ENCODE data around the gene RNPS1. TPM values are rescaled to one million over a fixed set of nuclear protein-coding genes. Genes with fewer than 3 reads are reported as not detected.

Gene RNPS1
- total and polyA plus RNA-seq, 2 donors (not counting 1 experiment from before 2014, with no cell fraction given): 38.1 to 115 TPM

- H3K4me2 ChIP-seq (ENCODE audit: extremely low read depth, insufficient read depth, low read length): peak overlapping the region; percentile 77
- H2AFZ ChIP-seq (ENCODE audit: low read length): peak overlapping the region; percentile 53
- H4K20me1 ChIP-seq (ENCODE audit: control insufficient read depth, extremely low read depth, insufficient read depth, low read length): no peaks in the 10 kb centered on the region
- no peak for DNase-seq (ENCODE audit: low read depth in 2 of 2)
- no peaks in the 10 kb centered on the region for H3K9me3 ChIP-seq (ENCODE audit: control insufficient read depth, insufficient read depth, low read depth, low read length)
- H3K27me3 ChIP-seq (ENCODE audit: control insufficient read depth, insufficient read depth, low read length): peaks cover 7% of the 10 kb centered on the region
- H3K36me3 ChIP-seq (ENCODE audit: control insufficient read depth, insufficient read depth, low read length): peaks cover 20% of the 10 kb centered on the region
- peak overlapping the region; percentile 94 for H3K9ac ChIP-seq (ENCODE audit: insufficient read depth, low read length)
- peak overlapping the region; percentile 84 for H3K27ac ChIP-seq (ENCODE audit: insufficient read depth, low read length)
- peaks cover 2% of the 10 kb centered on the region for H3K4me1 ChIP-seq (ENCODE audit: control insufficient read depth, extremely low read depth, insufficient read depth, low read length)
- peaks cover 7% of the 10 kb centered on the region for H3K79me2 ChIP-seq (ENCODE audit: control insufficient read depth, insufficient read depth, low read length)
- H3K4me3 ChIP-seq (replicated peaks in 1 of 4; ENCODE audit: control extremely low read depth in 1 of 4, insufficient read depth in 1 of 4, low read depth in 3 of 4, low read length in 4 of 4): peak overlapping the region; percentile 62 to 78 (median 69)
- TF ChIP-seq CTCF (conservative IDR thresholded peaks at IDR 0.05 in 1 of 2, IDR thresholded peaks at IDR 0.05 in 1 of 2; ENCODE audit: low read depth in 1 of 2, low read length in 2 of 2) (no peak), EZH2 (IDR thresholded peaks at IDR 0.05; ENCODE audit: low read length, missing control alignments) (no peak)
These were observed 63.4 kb downstream of the RNPS1 start for GRCh38 chr16:2204416-2205103.

Other genes starting within 250 kb of the RNPS1 start
- gene NPW, start 248.3 kb downstream of the RNPS1 start, total RNA-seq: 0.26 and 0.99 TPM in 2 replicates
- gene NPW, start 248.3 kb downstream of the RNPS1 start, polyA plus RNA-seq: 0.06 and 0.20 TPM in 2 replicates
- gene NHERF2, start 241.2 kb downstream of the RNPS1 start, total RNA-seq: 16.9 and 21.5 TPM in 2 replicates
- gene NHERF2, start 241.2 kb downstream of the RNPS1 start, polyA plus RNA-seq: 30.7 and 38.0 TPM in 2 replicates
- 34.7 and 44.4 TPM in 2 replicates for gene NTHL1, start 220.3 kb downstream of the RNPS1 start, total RNA-seq
- 8.4 and 9.2 TPM in 2 replicates for gene NTHL1, start 220.3 kb downstream of the RNPS1 start, polyA plus RNA-seq
- 35.7 and 46.6 TPM in 2 replicates for gene TSC2, start 220.1 kb downstream of the RNPS1 start, total RNA-seq
- 24.5 and 39.6 TPM in 2 replicates for gene TSC2, start 220.1 kb downstream of the RNPS1 start, polyA plus RNA-seq
- 120 and 199 TPM in 2 replicates for gene PKD1, start 132.2 kb downstream of the RNPS1 start, total RNA-seq
- 15.2 and 16.3 TPM in 2 replicates for gene PKD1, start 132.2 kb downstream of the RNPS1 start, polyA plus RNA-seq
- 0.51 and 2.0 TPM in 2 replicates for gene RAB26, start 119.5 kb downstream of the RNPS1 start, total RNA-seq
- gene RAB26, start 119.5 kb downstream of the RNPS1 start, polyA plus RNA-seq: 0.43 and 1.3 TPM in 2 replicates
- gene TRAF7, start 112.3 kb downstream of the RNPS1 start, total RNA-seq: 52.1 and 60.3 TPM in 2 replicates
- gene TRAF7, start 112.3 kb downstream of the RNPS1 start, polyA plus RNA-seq: 38.7 and 44.4 TPM in 2 replicates
- 0.17 and 0.26 TPM in 2 replicates for gene CASKIN1, start 71.5 kb downstream of the RNPS1 start, total RNA-seq
- gene CASKIN1, start 71.5 kb downstream of the RNPS1 start, polyA plus RNA-seq: 0.01 TPM in 1 of 2 replicates, not detected in the other
- 16.8 and 22.3 TPM in 2 replicates for gene MLST8, start 62.7 kb downstream of the RNPS1 start, total RNA-seq
- gene MLST8, start 62.7 kb downstream of the RNPS1 start, polyA plus RNA-seq: 30.9 and 58.0 TPM in 2 replicates
- 1.3 and 1.5 TPM in 2 replicates for gene BRICD5, start 57.3 kb downstream of the RNPS1 start, total RNA-seq
- 0.23 and 0.33 TPM in 2 replicates for gene BRICD5, start 57.3 kb downstream of the RNPS1 start, polyA plus RNA-seq
- gene PGP, start 53.3 kb downstream of the RNPS1 start, total RNA-seq: 5.6 and 9.6 TPM in 2 replicates
- gene PGP, start 53.3 kb downstream of the RNPS1 start, polyA plus RNA-seq: 4.2 and 6.5 TPM in 2 replicates
- 24.9 and 31.2 TPM in 2 replicates for gene E4F1, start 44.5 kb downstream of the RNPS1 start, total RNA-seq
- gene E4F1, start 44.5 kb downstream of the RNPS1 start, polyA plus RNA-seq: 6.7 and 7.8 TPM in 2 replicates
- 0.77 and 0.99 TPM in 2 replicates for gene DNASE1L2, start 31.7 kb downstream of the RNPS1 start, total RNA-seq
- 0.34 and 0.40 TPM in 2 replicates for gene DNASE1L2, start 31.7 kb downstream of the RNPS1 start, polyA plus RNA-seq
- gene ECI1, start 16.5 kb downstream of the RNPS1 start, total RNA-seq: 35.8 and 40.3 TPM in 2 replicates
- gene ECI1, start 16.5 kb downstream of the RNPS1 start, polyA plus RNA-seq: 18.6 and 18.8 TPM in 2 replicates
- gene ABCA3, start 72.6 kb upstream of the RNPS1 start, total RNA-seq: 1.5 and 6.1 TPM in 2 replicates
- gene ABCA3, start 72.6 kb upstream of the RNPS1 start, polyA plus RNA-seq: 1.7 and 3.2 TPM in 2 replicates
- 3.6 and 7.3 TPM in 2 replicates for gene CCNF, start 161.3 kb upstream of the RNPS1 start, total RNA-seq
- 3.8 and 11.8 TPM in 2 replicates for gene CCNF, start 161.3 kb upstream of the RNPS1 start, polyA plus RNA-seq
- 1.0 and 1.7 TPM in 2 replicates for gene TEDC2, start 192.0 kb upstream of the RNPS1 start, total RNA-seq
- 1.2 and 2.7 TPM in 2 replicates for gene TEDC2, start 192.0 kb upstream of the RNPS1 start, polyA plus RNA-seq
- gene NTN3, start 203.2 kb upstream of the RNPS1 start, total RNA-seq: 1.3 and 2.1 TPM in 2 replicates
- 0.08 TPM in 2 replicates for gene NTN3, start 203.2 kb upstream of the RNPS1 start, polyA plus RNA-seq
- gene TBC1D24, start 207.0 kb upstream of the RNPS1 start, total RNA-seq: 8.5 and 10.9 TPM in 2 replicates
- 6.3 and 6.7 TPM in 2 replicates for gene TBC1D24, start 207.0 kb upstream of the RNPS1 start, polyA plus RNA-seq
- gene ATP6V0C, start 245.8 kb upstream of the RNPS1 start, total RNA-seq: 5.1 and 11.2 TPM in 2 replicates
- 43.0 and 53.9 TPM in 2 replicates for gene ATP6V0C, start 245.8 kb upstream of the RNPS1 start, polyA plus RNA-seq

All from fibroblast of lung (primary cell).